Epithelial cell of esophagus (primary cell): Measurements from ENCODE around the gene SMARCE1.
"Not testable (repeated sequence)": the region's sequence is repeated elsewhere in the genome, so short reads cannot be mapped to it uniquely, and the experiment has no call there.

Source experiments
- DNase-seq: peaks from one replicate; pipeline ENCODE4 v3.0.0; 2010; ENCODE audit warnings: low read depth
- H3K4me3 ChIP-seq: 2 replicates; pipeline ENCODE4 v1.5.1; 2011; ENCODE audit warnings: mild to moderate bottlenecking, low read length, control low read depth
- CTCF ChIP-seq: IDR thresholded peaks from 2 replicates; pipeline ENCODE4 v1.5.1; 2011; ENCODE audit warnings: low read depth, mild to moderate bottlenecking, low read length, control low read depth, inconsistent platforms; ENCODE audit not compliant: insufficient read depth; ENCODE audit errors: missing control alignments

The SMARCE1 gene

GRCh38 chr17:40588552-40588951, 59.1 kb downstream of the SMARCE1 start:
- no peak for DNase-seq
- TF ChIP-seq CTCF, result no peak
- H3K4me3 ChIP-seq, result no peak overlapping the region

GRCh38 chr17:40586264-40586663, 61.4 kb downstream of the SMARCE1 start:
- not testable (repeated sequence) for DNase-seq

GRCh38 chr17:40584950-40585349, 62.7 kb downstream of the SMARCE1 start:
- not testable (repeated sequence) for DNase-seq, H3K4me3 ChIP-seq

More at GRCh38 chr17:40586264-40586663, 61.4 kb downstream of the SMARCE1 start:
- H3K4me3 ChIP-seq, result not testable (repeated sequence)

GRCh38 chr17:40582328-40582901, 65.2 kb downstream of the SMARCE1 start:
- DNase-seq, result peak; percentile 91
- TF ChIP-seq CTCF, result no peak
- H3K4me3 ChIP-seq, result no peak overlapping the region

GRCh38 chr17:40580140-40580539, 67.5 kb downstream of the SMARCE1 start:
- no peak for TF ChIP-seq CTCF
- DNase-seq, result no peak
- H3K4me3 ChIP-seq, result no peak overlapping the region

- no peak overlapping the region for H3K4me3 ChIP-seq
- DNase-seq, result no peak
- no peak for TF ChIP-seq CTCF
These were observed 68.1 kb downstream of the SMARCE1 start for GRCh38 chr17:40579471-40579870.

- no peak for DNase-seq
- no peak for TF ChIP-seq CTCF
- H3K4me3 ChIP-seq, result no peak overlapping the region
These were observed 70.0 kb downstream of the SMARCE1 start for GRCh38 chr17:40577611-40578065.

GRCh38 chr17:40576113-40576740, 71.4 kb downstream of the SMARCE1 start:
- no peak for DNase-seq
- TF ChIP-seq CTCF, result no peak
- no peak overlapping the region for H3K4me3 ChIP-seq
